ENCODE results near the gene IQSEC1.
"Not testable (repeated sequence)": the region's sequence is repeated elsewhere in the genome, so short reads cannot be mapped to it uniquely, and the experiment has no call there.

IQSEC1 gene

DNA sequence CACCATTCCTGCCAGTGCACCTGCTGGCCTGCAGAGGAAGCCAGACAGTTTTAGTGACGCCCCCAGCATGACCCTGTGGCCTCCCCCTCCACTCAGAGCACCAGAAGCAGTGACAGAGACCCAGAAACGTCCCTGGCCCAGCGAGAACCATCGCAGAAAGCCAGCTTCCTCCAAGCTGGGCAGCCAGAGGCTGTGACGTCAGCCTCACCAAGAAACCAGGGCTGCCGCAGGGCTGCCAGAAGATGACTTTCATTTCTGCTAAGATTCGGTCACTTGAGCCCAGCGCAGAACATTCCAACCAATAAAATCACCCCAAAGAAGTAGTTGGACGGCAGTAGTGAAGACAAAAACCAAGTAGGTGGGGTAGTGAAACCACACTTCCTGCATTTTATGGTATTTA, 202.3 kb downstream of the IQSEC1 start:
- DNase-seq (ENCODE audit: low read depth), result no peak

DNA sequence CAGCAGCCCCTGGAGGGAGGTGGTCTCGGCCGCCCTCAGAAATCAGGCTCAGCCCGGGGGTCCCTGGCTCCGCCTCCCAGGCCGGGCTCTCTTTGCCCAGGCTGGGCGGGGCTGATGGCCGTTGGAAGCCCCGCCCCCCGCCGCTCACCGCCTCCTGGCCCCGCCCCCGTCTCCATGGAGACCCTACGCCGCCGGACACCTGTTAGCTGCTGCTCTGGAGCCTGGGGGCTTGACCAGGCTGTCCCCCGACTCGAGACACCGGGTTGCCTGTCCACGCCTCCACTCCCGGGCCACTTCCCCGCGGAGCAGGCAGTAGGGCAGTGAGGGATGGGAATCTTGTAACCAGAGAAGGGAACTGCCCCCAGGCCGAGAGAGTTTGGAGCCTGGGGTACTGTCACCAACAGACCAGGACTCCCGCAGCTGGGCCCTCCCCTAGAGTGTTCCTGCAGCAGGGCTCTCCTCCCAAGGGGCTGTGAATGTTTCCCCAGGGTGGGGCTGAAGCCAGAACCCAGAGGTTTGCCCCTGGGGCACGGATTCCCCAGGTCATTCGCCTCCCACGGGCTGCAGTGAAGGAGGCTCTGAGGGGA, 204.1 kb downstream of the IQSEC1 start:
- DNase-seq (ENCODE audit: low read depth), result peak; percentile 13

DNA sequence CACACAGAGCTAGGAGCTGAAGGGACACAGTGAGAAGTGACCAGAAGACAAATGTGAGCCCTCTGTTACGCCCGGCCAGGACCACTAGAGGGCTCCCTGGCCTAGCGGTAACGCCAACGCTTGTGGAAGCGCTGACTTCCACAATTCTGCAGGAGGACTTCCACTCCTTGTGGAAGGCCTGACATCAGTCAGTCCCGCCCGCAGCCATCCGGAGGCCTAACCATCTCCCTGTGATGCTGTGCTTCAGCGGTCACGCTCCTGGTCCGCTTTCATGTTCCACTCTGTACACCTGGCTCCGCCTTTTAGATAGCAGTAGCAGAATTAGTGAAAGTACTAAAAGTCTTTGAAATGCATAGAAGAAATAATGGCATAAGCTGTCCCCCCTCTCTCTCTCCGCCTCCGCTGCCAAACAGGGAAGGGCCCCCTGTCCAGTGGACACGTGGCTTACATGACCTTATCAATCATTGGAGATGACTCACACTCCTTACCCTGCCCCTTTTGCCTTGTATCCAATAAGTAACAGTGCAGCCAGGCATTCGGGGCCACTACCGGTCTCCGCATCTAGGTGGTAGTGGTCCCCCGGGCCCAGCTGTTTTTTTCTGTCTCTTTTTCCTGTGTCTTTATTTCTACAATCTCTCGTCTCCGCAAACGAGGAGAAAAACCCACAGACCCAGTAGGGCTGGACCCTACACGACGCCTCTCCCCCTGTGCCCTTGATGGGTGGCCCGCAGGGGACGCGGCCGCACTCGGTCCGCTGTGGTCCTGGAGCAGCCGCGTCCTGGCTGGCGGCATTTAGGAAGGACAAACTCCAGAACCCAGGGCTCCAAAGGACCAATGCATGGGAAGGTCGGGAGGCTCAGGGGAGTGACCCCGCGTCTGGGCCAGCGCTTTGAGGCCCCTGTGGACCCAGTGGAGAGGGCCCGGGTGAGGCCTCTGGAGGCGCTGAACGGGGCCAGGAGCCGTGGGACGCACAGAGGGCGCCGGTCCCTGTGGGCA, 204.9 kb downstream of the IQSEC1 start:
- peak; percentile 41 for DNase-seq (ENCODE audit: low read depth)

DNA sequence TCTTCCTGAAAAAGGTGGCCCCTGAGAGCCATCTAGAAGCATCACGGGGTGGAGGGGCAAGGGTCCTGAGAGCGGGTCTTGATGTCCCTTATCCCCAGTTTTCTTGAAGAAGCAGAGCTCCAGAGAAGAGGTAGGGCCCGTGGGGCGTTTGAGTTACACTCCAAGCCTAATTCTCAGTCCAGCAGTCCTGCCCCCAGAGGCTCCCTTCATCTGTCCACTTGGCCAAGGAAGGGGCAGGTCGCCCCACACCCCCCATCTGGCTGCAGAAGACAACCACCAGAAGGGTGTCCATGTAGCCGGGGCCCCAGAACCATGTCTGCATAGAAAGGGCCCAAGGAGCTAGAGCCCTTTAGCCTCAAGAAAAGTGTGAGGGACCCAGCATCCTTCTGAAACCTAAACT, 206.4 kb downstream of the IQSEC1 start:
- no peak for DNase-seq (ENCODE audit: low read depth)

DNA sequence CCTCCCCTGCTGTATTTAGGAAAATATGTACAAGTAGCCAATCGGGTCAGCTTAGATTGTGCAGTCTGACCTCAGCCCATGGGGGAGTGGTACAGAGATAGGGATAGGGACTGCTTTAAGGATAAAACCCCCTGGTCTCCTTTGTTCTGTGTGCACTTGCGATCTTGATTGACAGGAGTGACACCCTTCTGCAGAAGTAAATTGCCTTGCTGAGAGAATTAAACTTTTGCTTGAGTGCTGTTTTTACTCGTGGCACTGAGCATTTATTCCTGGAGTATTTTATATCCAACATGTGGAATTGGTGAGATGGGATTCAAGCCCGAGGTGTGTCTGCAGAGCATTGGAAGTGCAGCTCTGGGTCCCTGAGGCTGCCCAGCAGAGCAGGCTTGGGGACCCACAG, 208.0 kb downstream of the IQSEC1 start:
- no peak for DNase-seq (ENCODE audit: low read depth)

DNA sequence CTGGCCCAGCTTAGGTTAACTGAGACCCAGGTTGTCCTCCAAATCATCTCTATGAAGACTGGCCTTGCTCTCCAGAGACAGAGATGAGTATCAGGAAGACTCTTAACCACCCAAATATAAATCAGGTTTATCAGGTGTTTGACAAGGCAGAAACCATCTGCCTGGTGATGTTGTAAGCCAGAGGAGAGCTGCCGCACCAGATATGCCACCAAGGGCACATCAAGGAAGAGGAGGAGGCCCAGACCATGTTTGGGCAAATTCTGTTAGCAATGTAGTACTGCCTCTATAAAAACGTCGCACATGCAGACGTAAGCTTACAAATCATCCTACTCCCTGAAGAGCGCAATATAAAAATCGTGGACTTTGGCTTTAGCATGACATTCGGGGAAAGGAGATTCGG, 210.8 kb downstream of the IQSEC1 start:
- DNase-seq (ENCODE audit: low read depth), result no peak

DNA sequence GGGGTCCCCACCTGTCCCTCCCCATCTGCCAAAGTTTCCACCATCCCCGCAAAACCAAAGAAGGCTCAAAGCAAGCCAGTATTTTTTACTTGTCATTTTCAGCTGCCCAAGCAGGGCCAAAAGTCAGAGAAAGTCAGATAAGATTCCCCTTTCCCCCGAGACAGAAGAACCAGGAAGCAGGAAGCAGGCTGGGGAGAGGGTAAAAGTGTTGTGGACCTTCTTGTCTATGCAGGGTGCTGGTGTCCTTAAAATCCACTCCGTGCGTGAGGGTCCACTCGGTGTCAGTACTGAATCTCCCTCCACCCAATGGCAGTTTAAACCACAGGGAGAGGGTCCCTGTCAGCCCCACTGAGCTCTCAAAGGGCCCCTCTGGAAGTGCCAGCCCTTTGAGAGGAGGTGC, 211.6 kb downstream of the IQSEC1 start:
- no peak for DNase-seq (ENCODE audit: low read depth)

DNA sequence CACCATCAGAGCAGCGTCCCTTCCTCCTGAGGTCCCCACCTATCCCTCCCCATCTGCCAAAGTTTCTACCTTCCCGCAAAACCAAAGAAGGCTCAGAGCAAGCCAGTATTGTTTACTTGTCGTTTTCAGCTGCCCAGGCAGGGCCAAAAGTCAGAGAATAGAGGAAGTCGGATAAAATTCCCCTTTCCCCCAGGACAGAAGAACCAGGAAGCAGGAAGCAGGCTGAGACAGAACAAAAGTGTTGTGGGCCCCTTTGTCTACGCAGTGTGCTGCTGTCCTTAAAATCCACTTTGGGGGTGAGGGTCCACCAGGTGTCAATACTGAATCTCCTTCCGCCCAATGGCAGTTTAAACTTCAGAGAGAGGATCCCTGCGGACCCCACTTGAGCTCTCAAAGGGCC, 213.4 kb downstream of the IQSEC1 start:
- no peak for DNase-seq (ENCODE audit: low read depth)

DNA sequence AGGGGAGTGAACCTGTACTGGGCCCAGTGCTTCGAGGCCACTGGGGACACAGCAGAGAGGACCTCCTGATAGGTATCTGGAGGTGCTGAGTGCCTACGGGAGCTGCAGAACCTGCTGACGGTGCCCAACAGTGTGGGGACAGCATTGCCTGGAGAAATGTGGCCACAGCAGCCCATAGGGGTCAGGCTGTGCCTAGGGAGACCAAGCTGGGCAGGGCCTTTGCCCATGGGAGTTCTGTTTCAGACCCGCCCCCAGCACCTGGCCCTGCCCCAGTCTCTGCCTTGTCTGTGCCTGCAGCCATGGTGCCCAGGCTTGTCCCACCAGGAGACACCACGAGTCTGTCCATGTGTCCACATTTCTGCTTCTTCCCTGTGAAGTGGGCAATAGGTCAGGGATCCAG, 216.6 kb downstream of the IQSEC1 start:
- no peak for DNase-seq (ENCODE audit: low read depth)

DNA sequence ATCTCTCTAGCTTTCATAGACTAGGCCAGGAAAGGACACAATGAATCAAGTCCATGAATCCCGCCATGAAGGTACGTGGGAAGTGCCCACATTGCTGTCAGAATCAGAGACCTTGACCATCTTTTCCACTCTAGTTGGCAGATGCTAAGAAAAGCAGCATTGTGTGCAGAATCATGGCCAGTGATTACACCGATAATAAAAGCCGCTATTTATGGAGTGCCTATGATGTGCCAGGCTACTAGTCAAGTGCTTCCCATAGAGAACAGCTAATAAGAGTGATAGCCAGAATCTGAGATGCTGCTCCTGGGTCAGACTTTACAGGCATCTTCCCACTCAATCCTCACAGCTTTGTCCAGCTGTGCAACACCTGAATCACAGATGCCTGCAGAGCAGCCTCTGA, 218.7 kb downstream of the IQSEC1 start:
- no peak for DNase-seq (ENCODE audit: low read depth)

DNA sequence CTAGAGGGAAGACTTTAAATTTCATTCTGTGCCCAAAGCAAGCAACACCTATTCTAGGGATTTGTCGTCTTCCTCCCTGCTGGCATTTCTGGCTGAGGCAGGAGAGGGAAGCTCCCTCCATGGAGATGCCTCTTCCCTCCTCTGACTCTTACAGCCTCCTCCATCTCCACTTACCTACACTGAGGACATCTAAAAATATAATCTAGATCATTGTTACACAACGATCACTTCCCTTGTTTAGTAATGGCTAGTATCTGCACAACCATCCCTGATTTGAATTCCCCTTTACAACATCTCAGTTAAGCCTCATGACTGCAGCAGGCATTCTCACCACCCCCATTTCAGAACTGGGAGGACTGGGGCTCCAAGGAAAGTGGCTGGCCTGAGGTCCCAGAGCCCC, 219.4 kb downstream of the IQSEC1 start:
- not testable (repeated sequence) for DNase-seq (ENCODE audit: low read depth)

DNA sequence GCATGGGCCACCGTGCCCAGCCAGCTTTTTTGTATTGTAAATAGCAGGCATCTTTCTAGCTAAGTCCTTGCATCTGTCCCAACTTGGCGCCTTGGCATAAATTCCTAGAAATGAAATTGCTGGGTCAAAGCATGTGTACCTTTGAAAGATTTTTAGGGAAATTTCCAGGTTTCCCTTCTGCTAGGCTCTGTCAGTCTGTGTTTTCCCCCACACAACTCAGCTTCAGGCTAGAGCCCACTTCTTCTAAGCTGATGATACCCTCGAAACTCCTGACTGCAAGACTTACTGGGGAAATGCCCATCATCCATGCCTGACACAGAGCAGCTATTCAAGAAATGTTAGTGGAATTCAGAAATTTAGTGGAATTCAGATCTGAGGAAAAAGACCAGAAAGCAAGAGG, 221.0 kb downstream of the IQSEC1 start:
- DNase-seq (ENCODE audit: low read depth), result no peak
